DLD1 (cell line): Measurements from ENCODE around the gene CCDC152.
"Not testable (repeated sequence)": the region's sequence is repeated elsewhere in the genome, so short reads cannot be mapped to it uniquely, and the experiment has no call there.

ENCODE experiments used
- in situ Hi-C: cut with HindIII; loops from 2 replicates; pipeline ENCODE4 v1.10.0; 2017; ENCODE audit warnings: low sequenced_read_pairs

The CCDC152 gene

GRCh38 chr5:42842921-42843641, 86.5 kb downstream of the CCDC152 start:
- in situ Hi-C loops: no loop called here

- in situ Hi-C loops: no loop called here
These were observed 87.2 kb downstream of the CCDC152 start for GRCh38 chr5:42843675-42844292.

- in situ Hi-C loops: not testable (repeated sequence)
These were observed 87.8 kb downstream of the CCDC152 start for GRCh38 chr5:42844408-42844807.

- in situ Hi-C loops: no loop called here
These were observed 91.9 kb downstream of the CCDC152 start for GRCh38 chr5:42848545-42848944.

DNA sequence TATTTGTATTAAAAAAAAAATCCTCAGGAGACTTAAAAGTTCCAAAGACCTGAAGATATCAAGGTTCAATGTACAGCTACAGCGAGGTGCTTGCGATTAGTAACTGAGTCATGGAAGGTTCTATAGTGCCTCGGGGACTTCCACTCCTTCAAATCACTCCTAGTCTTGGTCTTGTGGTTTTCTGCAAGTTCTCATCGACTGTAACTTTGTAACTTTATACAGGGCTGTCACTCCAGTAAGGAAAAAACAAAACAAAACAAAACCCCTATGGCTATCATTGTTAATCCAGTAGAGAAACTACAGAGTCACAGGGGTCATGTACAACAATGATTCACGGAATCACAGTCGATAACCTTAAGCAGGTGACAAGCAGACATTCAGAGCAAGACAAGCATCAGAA, 94.9 kb downstream of the CCDC152 start:
- in situ Hi-C loops: no loop called here
